GM23338 (cell line): ENCODE data around the gene KHDC1. TPM values are rescaled to one million over a fixed set of nuclear protein-coding genes. Genes with fewer than 3 reads are reported as not detected.

Experiments used
- ATAC-seq: fragments of 200-7000 bp; cut with Tn5 transposase; 3 replicates; pipeline ENCODE4 v1.9.1; 2020
- DNase-seq: peaks from one replicate; pipeline ENCODE4 v3.0.0-alpha.2; 2015; ENCODE audit warnings: low spot score
- H2AFZ ChIP-seq: fragments of 200-600 bp; sonication (generic); 2 replicates; pipeline ENCODE4 v1.8.0; 2016; ENCODE audit warnings: antibody characterized with exemption, mild to moderate bottlenecking, moderate library complexity
- H3F3A ChIP-seq: fragments of 200-600 bp; sonication (generic); replicated peaks from 2 replicates; pipeline ENCODE4 v1.8.0; 2017; ENCODE audit warnings: antibody characterized with exemption, mixed run types, low read depth
- H3K27ac ChIP-seq: fragments of 200-600 bp; sonication (generic); 2 replicates; pipeline ENCODE4 v1.6.1; 2016; ENCODE audit warnings: low read depth
- H3K27me3 ChIP-seq: fragments of 200-600 bp; sonication (generic); 2 replicates; pipeline ENCODE4 v1.8.0; 2016; ENCODE audit warnings: mild to moderate bottlenecking, mixed run types, moderate library complexity; ENCODE audit not compliant: insufficient read depth
- H3K36me3 ChIP-seq: fragments of 200-600 bp; sonication (generic); 2 replicates; pipeline ENCODE4 v1.8.0; 2016; ENCODE audit warnings: mild to moderate bottlenecking; ENCODE audit not compliant: insufficient read depth
- H3K4me1 ChIP-seq: fragments of 200-600 bp; sonication (generic); 2 replicates; pipeline ENCODE4 v1.8.0; 2016; ENCODE audit warnings: mild to moderate bottlenecking, moderate library complexity; ENCODE audit not compliant: insufficient read depth
- H3K4me2 ChIP-seq: fragments of 200-600 bp; sonication (generic); 2 replicates; pipeline ENCODE4 v1.7.1; 2017; ENCODE audit warnings: mixed run types
- H3K4me3 ChIP-seq: fragments of 200-600 bp; sonication (generic); 2 replicates; pipeline ENCODE4 v1.6.1; 2016; ENCODE audit warnings: mixed run types
- H3K79me2 ChIP-seq: fragments of 200-600 bp; sonication (generic); replicated peaks from 2 replicates; pipeline ENCODE4 v1.8.0; 2017; ENCODE audit warnings: mild to moderate bottlenecking; ENCODE audit not compliant: insufficient read depth
- H3K9me2 ChIP-seq: fragments of 200-600 bp; sonication (generic); 2 replicates; pipeline ENCODE4 v1.8.0; 2017; ENCODE audit not compliant: insufficient read depth
- H4K20me1 ChIP-seq: fragments of 200-600 bp; sonication (generic); replicated peaks from 2 replicates; pipeline ENCODE4 v1.8.0; 2017; ENCODE audit warnings: mild to moderate bottlenecking; ENCODE audit not compliant: insufficient read depth
- H3K27ac Mint-ChIP-seq: 2 replicates; pipeline ENCODE4 v1.8.0; 2020; ENCODE audit warnings: inconsistent platforms, mild to moderate bottlenecking, moderate library complexity, mixed read lengths
- H3K27me3 Mint-ChIP-seq: 3 replicates; pipeline ENCODE4 v1.8.0; 2022; ENCODE audit warnings: low read depth, mild to moderate bottlenecking, moderate library complexity, mixed read lengths, inconsistent platforms; ENCODE audit not compliant: insufficient read depth, poor library complexity
- H3K36me3 Mint-ChIP-seq: 3 replicates; pipeline ENCODE4 v1.8.0; 2021; ENCODE audit warnings: low read depth, mild to moderate bottlenecking, inconsistent platforms, moderate library complexity, mixed read lengths
- H3K4me1 Mint-ChIP-seq: 3 replicates; pipeline ENCODE4 v1.8.0; 2020; ENCODE audit warnings: mild to moderate bottlenecking, inconsistent platforms, mixed read lengths
- H3K4me3 Mint-ChIP-seq: 3 replicates; pipeline ENCODE4 v1.8.0; 2021; ENCODE audit warnings: moderate library complexity, mild to moderate bottlenecking, inconsistent platforms, mixed read lengths
- H3K9me3 Mint-ChIP-seq: 3 replicates; pipeline ENCODE4 v1.8.0; 2020; ENCODE audit warnings: moderate library complexity, mild to moderate bottlenecking, inconsistent platforms, mixed read lengths
- CREB1 ChIP-seq: fragments of 250-450 bp; sonication (Bioruptor Pico); IDR thresholded peaks from 2 replicates; pipeline ENCODE4 v1.5.0; 2020; ENCODE audit warnings: low read depth, mild to moderate bottlenecking, moderate library complexity
- CTCF ChIP-seq, 2 experiments: fragments of 200-600 bp in 1 of 2; sonication (generic) in 1 of 2; conservative IDR thresholded peaks; 2 replicates each; pipeline versions ENCODE4 v1.5.1 to v1.6.1; 2016 to 2017; ENCODE audit warnings: antibody characterized with exemption in 2 of 2, low read depth in 2 of 2, mild to moderate bottlenecking in 2 of 2, moderate library complexity in 1 of 2
- ETS1 ChIP-seq: IDR thresholded peaks from 2 replicates; pipeline ENCODE4 v1.6.1; 2016; ENCODE audit warnings: antibody characterized with exemption
- EZH2 ChIP-seq: fragments of 200-600 bp; sonication (generic); IDR thresholded peaks from one replicate; pipeline ENCODE4 v1.8.0; 2017; ENCODE audit warnings: antibody characterized with exemption, mild to moderate bottlenecking, low read depth; ENCODE audit not compliant: unreplicated experiment
- EZH2phosphoT487 ChIP-seq: fragments of 200-600 bp; sonication (generic); IDR thresholded peaks from one replicate; pipeline ENCODE4 v1.8.1; 2018; ENCODE audit warnings: antibody characterized with exemption; ENCODE audit not compliant: unreplicated experiment
- JUNB ChIP-seq: IDR thresholded peaks from one replicate; pipeline ENCODE4 v1.6.1; 2016; ENCODE audit warnings: antibody characterized with exemption; ENCODE audit not compliant: unreplicated experiment
- NANOG ChIP-seq: IDR thresholded peaks from 2 replicates; pipeline ENCODE4 v1.6.1; 2016; ENCODE audit warnings: antibody characterized with exemption, borderline replicate concordance
- POLR2AphosphoS5 ChIP-seq: IDR thresholded peaks from 2 replicates; pipeline ENCODE4 v1.6.1; 2016; ENCODE audit warnings: antibody characterized with exemption, low read depth
- REST ChIP-seq: IDR thresholded peaks from one replicate; pipeline ENCODE4 v1.6.1; 2018; ENCODE audit warnings: antibody characterized with exemption; ENCODE audit not compliant: unreplicated experiment
- STAT1 ChIP-seq: IDR thresholded peaks from one replicate; pipeline ENCODE4 v1.6.1; 2016; ENCODE audit warnings: antibody characterized with exemption; ENCODE audit not compliant: unreplicated experiment
- ZNF114 ChIP-seq: fragments of 250-450 bp; sonication (Bioruptor Pico); IDR thresholded peaks from 2 replicates; pipeline ENCODE4 v1.5.0; 2020; ENCODE audit warnings: mild to moderate bottlenecking, moderate library complexity
- ZNF331 ChIP-seq: fragments of 250-450 bp; sonication (Bioruptor Pico); IDR thresholded peaks from 2 replicates; pipeline ENCODE4 v1.5.0; 2020; ENCODE audit warnings: low read depth, mild to moderate bottlenecking, moderate library complexity
- ZNF462 ChIP-seq: fragments of 250-450 bp; sonication (Bioruptor Pico); IDR thresholded peaks from 2 replicates; pipeline ENCODE4 v1.5.0; 2020; ENCODE audit warnings: mild to moderate bottlenecking, moderate library complexity
- polyA plus RNA-seq: library from polyadenylated mRNA; unstranded; fragments of >200 nt; fragmentation: Nextera tagmentation; extraction: Ambion mirVana; gene quantifications from 2 replicates; pipeline ENCODE4 v1.2.1, GENCODE V29; 2016
- total RNA-seq: library from RNA; depleted of rRNA; stranded (reverse); fragments of >200 nt; shearing (Covaris generic); gene quantifications from 2 replicates; pipeline ENCODE4 v1.2.3, GENCODE V29; 2014

KHDC1 gene
- total and polyA plus RNA-seq, 2 experiments from 2014 or later = 5.6 to 6.9 TPM

- no peaks in the 10 kb centered on the region for H3K9me3 Mint-ChIP-seq
- no peaks in the 10 kb centered on the region for H3F3A ChIP-seq
- no peaks in the 10 kb centered on the region for H3K36me3 ChIP-seq
- ATAC-seq (no peak), DNase-seq (no peak)
- TF ChIP-seq ETS1 (no peak), POLR2AphosphoS5 (no peak), ZNF462 (CRISPR knock-in tag) (no peak), NANOG (no peak), CREB1 (CRISPR knock-in tag) (no peak), STAT1 (no peak), REST (no peak), JUNB (no peak), EZH2 (no peak), ZNF114 (CRISPR knock-in tag) (no peak), CTCF (conservative IDR thresholded peaks at IDR 0.05; ENCODE audit: low read depth in 2 of 2) (no peak), EZH2phosphoT487 (no peak), ZNF331 (CRISPR knock-in tag) (no peak)
- H3K79me2 ChIP-seq = no peaks in the 10 kb centered on the region
- no peak overlapping the region for H3K4me2 ChIP-seq
- H3K27ac Mint-ChIP-seq = no peak overlapping the region
- no peaks in the 10 kb centered on the region; the same call in 1 of the 2 replicates for H3K9me2 ChIP-seq
- no peak overlapping the region for H2AFZ ChIP-seq
- H3K27me3 ChIP-seq = no peaks in the 10 kb centered on the region
- H3K27ac ChIP-seq = no peak overlapping the region
- no peaks in the 10 kb centered on the region for H3K4me1 Mint-ChIP-seq
- no peaks in the 10 kb centered on the region for H4K20me1 ChIP-seq
- no peaks in the 10 kb centered on the region for H3K4me1 ChIP-seq
- no peaks in the 10 kb centered on the region for H3K36me3 Mint-ChIP-seq
- H3K4me3 Mint-ChIP-seq = no peak overlapping the region
- no peak overlapping the region for H3K4me3 ChIP-seq
- peaks cover 3% of the 10 kb centered on the region for H3K27me3 Mint-ChIP-seq
These were observed 21.0 kb downstream of the KHDC1 start for GRCh38 chr6:73242001-73242400.
